Activated naive CD4-positive, alpha-beta T cell treated with anti-CD3 and anti-CD28 coated beads, Interleukin-2, amount 50 U/mL, for 24 hours (primary cell): ENCODE results near the gene PDXK.
A peak's percentile ranks its signal among the peaks of the same experiment; 100 is the strongest.

Experiments
- H3K27ac Mint-ChIP-seq: one replicate; pipeline ENCODE4 v1.8.0; 2021; ENCODE audit warnings: mild to moderate bottlenecking, mixed read lengths
- H3K27me3 Mint-ChIP-seq: one replicate; pipeline ENCODE4 v1.8.0; 2021; ENCODE audit warnings: mixed read lengths
- H3K36me3 Mint-ChIP-seq: one replicate; pipeline ENCODE4 v1.8.0; 2021; ENCODE audit warnings: mixed read lengths
- H3K4me1 Mint-ChIP-seq: one replicate; pipeline ENCODE4 v1.8.0; 2021; ENCODE audit warnings: mixed read lengths
- H3K4me3 Mint-ChIP-seq: one replicate; pipeline ENCODE4 v1.8.0; 2021; ENCODE audit warnings: mild to moderate bottlenecking, mixed read lengths
- H3K9me3 Mint-ChIP-seq: one replicate; pipeline ENCODE4 v1.8.0; 2021; ENCODE audit warnings: mixed read lengths

The PDXK gene

DNA sequence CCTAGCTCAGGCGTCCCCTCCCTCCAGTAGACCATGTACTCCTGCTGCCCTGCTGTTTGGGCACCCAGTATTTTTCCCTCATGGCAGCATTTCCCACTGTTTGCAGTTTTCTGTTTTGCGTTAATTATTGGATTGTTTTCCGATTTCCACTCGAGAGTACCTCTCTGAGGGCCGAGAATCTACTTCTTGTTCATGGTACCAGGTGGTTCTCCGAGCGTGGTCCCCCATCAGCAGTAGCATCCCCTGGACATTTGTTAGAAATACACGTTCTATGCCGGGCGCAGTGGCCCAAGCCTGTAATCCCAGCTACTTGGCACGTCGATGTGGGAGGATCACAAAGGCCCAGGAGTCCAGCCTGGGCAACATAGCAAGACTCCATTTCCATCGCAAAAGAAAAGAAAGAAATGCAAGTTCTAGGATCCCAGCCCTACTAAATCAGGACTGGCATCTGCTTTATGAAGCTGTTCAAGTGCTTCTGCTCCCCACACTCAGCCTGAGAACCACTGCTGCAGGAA is 71.1 kb downstream of the PDXK start:
- Mint-ChIP-seq H3K9me3 (no peaks in the 10 kb centered on the region), H3K36me3 (peaks cover 13% of the 10 kb centered on the region), H3K4me3 (peak overlapping the region; percentile 93), H3K27me3 (no peaks in the 10 kb centered on the region), H3K27ac (peak overlapping the region; percentile 87), H3K4me1 (peaks cover 23% of the 10 kb centered on the region)

DNA sequence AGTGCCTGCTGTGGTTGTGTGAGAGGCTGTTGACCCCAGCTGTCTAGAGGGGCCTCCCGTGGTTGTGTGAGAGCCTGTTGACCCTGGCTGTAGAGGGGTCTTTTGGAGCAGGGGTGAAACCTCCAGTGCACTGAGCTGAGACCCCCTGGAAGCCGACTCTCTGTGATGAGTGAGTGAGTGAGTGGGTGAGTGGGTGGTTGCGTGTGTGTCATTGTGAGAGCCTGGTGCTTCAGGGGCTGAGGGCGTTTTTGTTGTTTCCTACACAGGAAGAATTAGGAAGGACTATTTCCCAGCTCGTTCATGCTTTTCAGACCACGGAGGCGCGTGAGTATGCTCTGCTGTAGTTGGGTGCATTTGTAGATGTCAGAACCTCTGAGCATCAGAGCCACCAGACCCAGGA is 73.5 kb downstream of the PDXK start:
- H3K36me3 Mint-ChIP-seq = peaks cover 15% of the 10 kb centered on the region
- no peaks in the 10 kb centered on the region for H3K9me3 Mint-ChIP-seq
- H3K27me3 Mint-ChIP-seq = no peaks in the 10 kb centered on the region
- H3K4me1 Mint-ChIP-seq = peaks cover 23% of the 10 kb centered on the region
- no peak overlapping the region for H3K27ac Mint-ChIP-seq
- H3K4me3 Mint-ChIP-seq = peak overlapping the region; percentile 79

DNA sequence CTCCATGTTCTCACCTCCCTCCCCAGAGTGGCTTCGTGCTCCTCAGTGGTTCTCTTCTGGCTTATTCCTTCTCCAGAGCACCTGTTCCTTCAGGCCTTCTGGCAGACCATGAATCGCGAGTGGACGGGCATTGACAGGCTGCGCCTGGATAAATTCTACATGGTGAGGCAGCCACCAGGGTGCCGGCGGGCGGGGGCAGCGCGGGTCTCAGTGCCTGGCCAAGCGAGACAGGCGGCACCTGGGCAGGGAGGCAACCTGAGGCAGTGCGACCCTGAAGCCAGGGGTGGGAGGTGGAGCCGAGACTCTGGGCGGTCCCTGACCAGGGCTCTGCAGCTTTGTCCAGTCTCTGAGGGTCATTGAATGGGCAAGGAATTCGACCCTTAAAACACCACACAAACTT is 74.3 kb downstream of the PDXK start:
- Mint-ChIP-seq H3K4me3 (no peak overlapping the region), H3K27me3 (no peaks in the 10 kb centered on the region)

DNA sequence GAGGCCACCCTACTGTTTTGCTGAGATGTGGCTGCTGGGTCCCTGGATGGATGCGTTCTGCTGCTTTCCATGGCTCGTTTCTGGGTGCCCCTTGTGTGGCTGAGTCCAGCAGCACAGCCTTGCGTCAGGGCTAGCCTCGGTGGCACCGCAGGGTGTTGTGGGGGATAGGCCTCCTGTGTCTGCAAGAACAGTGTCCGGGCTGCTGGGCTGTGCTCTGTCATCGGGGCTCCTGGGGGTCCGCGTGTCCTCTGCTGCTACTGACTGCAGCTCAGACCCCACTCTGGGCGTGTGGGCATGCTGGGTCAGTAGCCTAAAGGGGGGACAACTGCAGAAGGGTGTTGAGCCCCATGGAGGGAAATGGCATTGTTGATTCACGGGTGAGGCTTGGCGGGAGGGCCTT is 75.4 kb downstream of the PDXK start:
- Mint-ChIP-seq H3K9me3 (no peaks in the 10 kb centered on the region), H3K27me3 (no peaks in the 10 kb centered on the region), H3K4me3 (no peak overlapping the region), H3K4me1 (peaks cover 23% of the 10 kb centered on the region), H3K27ac (no peak overlapping the region), H3K36me3 (peaks cover 22% of the 10 kb centered on the region)

More for the DNA sequence above, 74.3 kb downstream of the PDXK start:
- Mint-ChIP-seq H3K27ac (no peak overlapping the region), H3K36me3 (peaks cover 17% of the 10 kb centered on the region), H3K9me3 (no peaks in the 10 kb centered on the region), H3K4me1 (peaks cover 23% of the 10 kb centered on the region)

DNA sequence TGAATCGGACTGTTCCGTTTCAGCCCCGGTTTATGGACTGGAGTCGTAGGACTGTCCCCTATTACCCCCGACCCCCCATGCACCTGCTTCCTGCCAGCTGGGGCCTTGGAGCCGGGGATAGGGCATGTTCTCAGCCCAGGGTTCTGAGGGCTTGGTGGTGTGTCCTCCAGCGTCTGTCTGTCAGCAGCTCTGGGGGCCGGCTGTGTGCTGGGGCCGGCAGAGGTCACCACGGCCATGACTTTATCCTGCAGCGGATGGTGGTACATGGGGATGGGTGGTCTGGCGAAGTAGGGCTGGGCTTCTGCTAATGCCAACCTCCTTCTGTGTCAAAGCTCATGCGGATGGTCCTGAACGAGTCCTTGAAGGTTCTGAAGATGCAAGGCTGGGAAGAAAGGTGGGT is 75.9 kb downstream of the PDXK start:
- Mint-ChIP-seq H3K27me3 (no peaks in the 10 kb centered on the region), H3K27ac (no peak overlapping the region), H3K9me3 (no peaks in the 10 kb centered on the region), H3K36me3 (peaks cover 22% of the 10 kb centered on the region), H3K4me3 (no peak overlapping the region), H3K4me1 (peaks cover 23% of the 10 kb centered on the region)

DNA sequence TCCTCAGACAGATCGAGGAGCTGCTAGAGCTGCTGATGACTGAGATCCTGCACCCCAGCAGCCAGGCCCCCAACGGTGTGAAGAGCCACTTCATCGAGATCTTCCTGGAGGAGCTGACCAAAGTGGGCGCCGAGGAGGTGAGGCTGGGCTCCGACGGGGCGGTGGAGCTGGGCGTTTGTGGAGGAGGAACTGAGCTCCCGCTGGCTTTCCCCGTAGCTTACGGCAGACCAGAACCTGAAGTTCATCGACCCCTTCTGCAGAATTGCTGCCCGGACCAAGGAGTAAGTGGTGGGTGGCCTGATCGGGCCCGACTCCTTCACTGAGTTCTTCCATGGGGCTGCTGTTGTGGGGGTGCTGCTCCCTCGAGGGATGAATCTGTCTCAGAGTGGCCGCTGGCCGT is 78.5 kb downstream of the PDXK start:
- Mint-ChIP-seq H3K4me3 (no peak overlapping the region), H3K4me1 (peaks cover 7% of the 10 kb centered on the region), H3K36me3 (peaks cover 10% of the 10 kb centered on the region), H3K9me3 (no peaks in the 10 kb centered on the region), H3K27ac (no peak overlapping the region), H3K27me3 (no peaks in the 10 kb centered on the region)

DNA sequence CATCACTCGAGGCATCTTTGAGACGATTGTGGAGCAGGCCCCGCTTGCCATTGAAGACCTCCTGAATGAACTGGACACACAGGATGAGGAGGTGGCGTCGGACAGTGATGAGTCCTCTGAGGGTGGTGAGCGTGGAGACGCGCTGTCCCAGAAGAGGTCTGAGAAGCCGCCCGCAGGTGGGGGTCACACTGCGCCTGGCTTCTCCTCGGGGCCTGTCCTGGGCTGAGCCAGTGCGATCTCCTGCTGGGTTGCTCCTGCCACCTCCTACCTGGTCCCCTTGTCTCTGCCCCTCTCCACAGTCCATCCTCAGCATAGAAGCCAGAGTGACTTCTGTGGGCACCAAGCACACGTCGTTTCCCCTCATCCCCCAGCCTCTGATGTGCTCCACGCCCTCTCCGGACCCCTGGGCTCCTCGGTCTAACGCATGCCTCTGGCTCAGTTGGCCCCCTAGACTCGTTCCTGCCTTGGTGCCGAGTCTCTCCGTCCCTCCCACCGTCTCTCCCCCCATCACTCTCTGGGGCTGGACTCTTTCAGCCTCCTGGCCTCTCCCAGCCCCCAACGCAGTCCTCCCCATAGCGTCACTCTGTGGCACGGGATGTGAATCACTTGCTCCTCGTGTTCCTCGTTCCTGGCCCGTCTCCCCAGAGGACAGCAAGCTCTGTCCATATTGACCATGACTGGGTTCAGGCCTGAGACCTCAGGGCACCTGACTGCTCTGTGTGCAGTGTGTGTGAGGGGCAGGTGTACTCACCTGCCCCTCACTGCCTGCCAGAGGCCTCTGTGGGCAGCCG is 79.2 kb downstream of the PDXK start:
- Mint-ChIP-seq H3K36me3 (peaks cover 10% of the 10 kb centered on the region), H3K27ac (no peak overlapping the region), H3K4me3 (no peak overlapping the region)

DNA sequence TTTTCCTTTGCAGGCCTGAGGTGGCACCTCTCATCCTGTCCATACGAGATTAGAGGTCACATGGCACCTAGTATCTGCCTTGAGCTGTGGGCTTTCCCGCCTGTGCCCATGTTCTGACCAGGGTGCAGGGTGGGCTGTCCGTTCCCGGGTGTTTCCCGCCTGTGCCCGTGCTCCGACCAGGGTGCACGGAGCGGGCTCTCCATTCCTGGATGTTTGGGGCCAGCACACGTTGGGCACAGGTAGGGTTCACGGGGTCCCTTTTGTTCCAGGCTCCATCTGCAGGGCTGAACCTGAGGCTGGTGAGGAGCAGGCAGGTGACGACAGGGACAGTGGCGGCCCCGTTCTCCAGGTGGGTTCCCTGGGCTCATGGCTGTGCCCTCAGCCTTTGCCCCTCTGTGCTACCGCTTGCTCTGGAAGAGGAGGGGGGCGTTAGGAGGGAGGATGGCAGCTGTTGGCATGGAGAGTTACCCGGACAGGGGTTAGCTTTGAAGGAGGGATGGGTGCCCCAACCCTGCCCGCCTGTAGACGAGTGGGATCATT is 80.4 kb downstream of the PDXK start:
- no peak overlapping the region for H3K27ac Mint-ChIP-seq
- H3K9me3 Mint-ChIP-seq = no peaks in the 10 kb centered on the region
- H3K27me3 Mint-ChIP-seq = no peaks in the 10 kb centered on the region
- peaks cover 10% of the 10 kb centered on the region for H3K36me3 Mint-ChIP-seq
- H3K4me1 Mint-ChIP-seq = no peaks in the 10 kb centered on the region
- no peak overlapping the region for H3K4me3 Mint-ChIP-seq

More for the DNA sequence above, 79.2 kb downstream of the PDXK start:
- H3K4me1 Mint-ChIP-seq = peaks cover 2% of the 10 kb centered on the region
- no peaks in the 10 kb centered on the region for H3K27me3 Mint-ChIP-seq
- H3K9me3 Mint-ChIP-seq = no peaks in the 10 kb centered on the region

DNA sequence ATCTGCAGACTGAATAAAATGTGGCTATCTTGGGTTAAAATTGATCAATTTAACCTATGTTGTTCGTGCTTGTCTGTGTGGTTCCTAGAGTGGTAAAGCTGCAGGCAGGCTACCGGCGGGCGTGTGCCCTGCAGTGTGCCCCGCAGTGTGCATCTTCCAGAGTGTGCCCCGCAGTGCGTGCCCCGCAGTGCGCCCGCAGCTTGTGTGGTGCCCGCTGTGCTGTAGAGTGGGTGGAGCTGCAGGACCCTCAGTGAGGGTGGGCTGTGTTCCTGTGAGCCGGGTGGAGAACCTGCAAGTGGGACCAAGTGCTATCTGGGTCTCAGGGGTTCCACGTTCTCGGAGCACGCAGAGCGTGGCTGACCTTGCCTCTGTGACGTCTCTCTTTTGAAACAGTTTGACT is 81.2 kb downstream of the PDXK start:
- Mint-ChIP-seq H3K27ac (no peak overlapping the region), H3K4me3 (no peak overlapping the region), H3K9me3 (no peaks in the 10 kb centered on the region), H3K4me1 (no peaks in the 10 kb centered on the region), H3K27me3 (no peaks in the 10 kb centered on the region), H3K36me3 (peaks cover 8% of the 10 kb centered on the region)

DNA sequence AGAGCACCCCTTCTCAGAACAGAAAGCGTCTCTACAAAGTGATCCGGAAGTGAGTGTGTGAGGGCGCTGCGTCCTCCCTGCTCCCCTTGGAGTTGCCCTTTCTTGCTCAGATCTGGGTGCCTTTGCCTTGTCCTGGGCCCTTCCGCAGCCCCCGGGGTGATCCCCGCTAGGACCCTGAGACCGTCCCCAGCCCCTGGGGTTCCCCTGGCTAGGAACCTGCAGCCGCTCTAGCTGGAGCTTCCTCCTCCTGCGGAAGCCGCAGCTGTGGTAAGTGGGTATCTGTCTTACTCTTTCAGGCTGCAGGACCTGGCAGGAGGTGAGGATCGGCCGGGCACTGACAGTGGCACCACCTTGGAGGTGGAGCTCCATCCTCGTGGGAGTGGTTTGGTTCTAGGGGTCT is 81.6 kb downstream of the PDXK start:
- Mint-ChIP-seq H3K4me3 (no peak overlapping the region), H3K27ac (no peak overlapping the region), H3K9me3 (no peaks in the 10 kb centered on the region), H3K4me1 (no peaks in the 10 kb centered on the region), H3K36me3 (peaks cover 7% of the 10 kb centered on the region), H3K27me3 (no peaks in the 10 kb centered on the region)

DNA sequence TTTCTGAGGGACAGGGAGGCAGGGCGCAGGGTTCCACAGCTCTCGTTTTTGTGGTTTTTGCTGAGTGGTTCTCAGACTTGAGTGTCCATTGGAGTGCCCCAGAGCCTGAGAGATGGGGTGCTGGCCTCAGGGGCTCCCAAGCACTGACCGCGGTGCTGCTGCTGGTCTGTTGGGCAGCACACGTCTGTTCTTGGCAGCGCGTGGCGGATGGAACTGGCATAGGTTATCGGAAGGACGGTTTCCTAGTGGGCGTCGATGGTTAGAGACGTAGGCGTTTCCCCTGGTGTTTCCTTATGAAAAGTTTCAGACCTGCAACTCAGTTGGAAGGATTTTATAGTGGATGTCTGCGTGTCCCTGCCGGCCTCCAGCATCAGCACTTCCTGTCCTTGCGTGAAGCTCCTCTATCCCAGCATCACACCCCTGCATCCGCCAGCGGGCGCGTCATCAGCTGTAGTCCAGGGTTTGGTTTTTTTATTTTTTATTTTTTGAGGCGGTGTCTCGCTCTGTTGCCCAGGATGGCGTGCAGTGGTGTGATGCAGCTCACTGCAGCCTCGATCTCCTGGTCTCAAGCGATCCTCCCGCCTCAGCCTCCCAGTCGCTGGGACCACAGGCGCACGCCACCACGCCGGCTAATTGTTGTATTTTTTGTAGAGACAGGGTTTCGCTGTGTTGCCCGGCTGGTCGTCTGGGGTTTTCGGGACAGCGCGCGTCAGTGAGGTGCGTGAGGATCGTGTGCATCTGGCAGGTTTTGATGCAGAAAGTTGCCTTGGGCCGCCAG is 82.3 kb downstream of the PDXK start:
- Mint-ChIP-seq H3K27ac (no peak overlapping the region), H3K9me3 (no peaks in the 10 kb centered on the region), H3K36me3 (peaks cover 7% of the 10 kb centered on the region)

DNA sequence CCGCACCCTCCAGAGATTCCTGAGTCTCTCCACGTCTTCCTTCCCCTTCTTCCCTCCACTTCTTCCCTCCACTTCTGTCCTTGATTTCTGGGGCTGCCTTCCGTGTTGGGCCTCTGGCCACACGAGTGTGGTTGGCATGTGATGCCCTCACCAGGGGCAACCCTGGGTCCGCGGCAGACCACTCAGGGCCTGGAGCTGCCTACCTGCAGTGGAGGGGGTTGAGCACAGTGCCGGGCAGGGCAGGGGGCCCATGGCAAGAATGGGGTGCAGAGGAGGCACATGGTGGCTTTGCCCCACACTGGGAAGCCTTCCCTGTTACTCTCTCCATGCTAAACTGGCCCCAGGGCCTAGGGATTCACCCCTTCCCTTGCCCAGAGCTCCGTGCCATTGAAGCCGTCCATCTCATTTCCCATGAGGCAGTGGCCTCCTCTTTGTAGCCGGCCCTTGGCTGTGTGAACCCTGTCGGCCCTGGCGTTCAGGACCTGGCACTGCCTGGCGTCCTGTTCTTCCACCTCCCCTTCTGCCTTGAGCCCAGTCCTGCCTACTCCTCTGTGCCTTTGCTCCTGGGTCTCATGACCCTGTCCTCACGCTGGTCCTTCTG is 83.9 kb downstream of the PDXK start:
- peak overlapping the region; percentile 80 for H3K27ac Mint-ChIP-seq
- no peaks in the 10 kb centered on the region for H3K4me1 Mint-ChIP-seq
- no peaks in the 10 kb centered on the region for H3K9me3 Mint-ChIP-seq
- no peak overlapping the region for H3K4me3 Mint-ChIP-seq
- H3K27me3 Mint-ChIP-seq = no peaks in the 10 kb centered on the region
- H3K36me3 Mint-ChIP-seq = peaks cover 7% of the 10 kb centered on the region

More for the DNA sequence above, 82.3 kb downstream of the PDXK start:
- no peak overlapping the region for H3K4me3 Mint-ChIP-seq
- no peaks in the 10 kb centered on the region for H3K27me3 Mint-ChIP-seq
- no peaks in the 10 kb centered on the region for H3K4me1 Mint-ChIP-seq

DNA sequence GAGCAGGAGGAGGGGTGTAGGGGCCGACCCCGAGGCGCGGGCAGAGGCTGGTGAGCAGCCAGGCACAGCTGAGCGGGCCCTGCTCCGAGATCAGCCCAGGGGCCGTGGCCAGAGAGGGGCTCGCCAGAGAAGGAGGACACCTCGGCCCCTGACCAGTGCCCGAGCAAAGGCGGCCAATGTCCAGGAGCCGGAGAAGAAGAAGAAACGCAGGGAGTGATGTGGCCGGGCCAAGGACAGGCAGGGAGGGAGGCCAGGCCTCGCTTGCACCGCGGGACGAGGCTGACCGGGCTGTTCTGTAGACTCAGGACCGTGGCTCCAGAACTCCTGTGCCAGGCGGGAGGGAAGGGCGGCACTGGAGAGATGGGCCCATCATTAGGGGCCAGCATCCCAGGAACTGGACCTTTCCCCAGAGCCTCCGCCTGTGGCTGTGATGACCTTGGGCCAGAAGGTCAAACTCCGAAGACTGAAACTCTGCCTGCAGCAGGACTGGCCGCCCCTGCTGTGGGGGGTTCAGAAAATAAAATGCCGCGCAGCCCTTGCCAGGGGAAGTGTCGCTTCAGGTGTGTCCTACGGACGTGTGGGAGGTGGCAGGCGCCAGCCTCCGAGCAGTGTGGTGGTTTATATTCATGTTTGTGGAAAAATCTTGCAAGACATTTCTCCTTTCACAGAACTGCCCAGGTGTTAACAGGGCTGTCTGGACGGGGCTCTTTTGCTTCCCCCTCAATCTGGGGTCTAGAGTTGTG is 84.8 kb downstream of the PDXK start:
- H3K27me3 Mint-ChIP-seq = no peaks in the 10 kb centered on the region
- H3K36me3 Mint-ChIP-seq = peaks cover 3% of the 10 kb centered on the region
- H3K4me3 Mint-ChIP-seq = no peak overlapping the region
- no peaks in the 10 kb centered on the region for H3K4me1 Mint-ChIP-seq
- H3K27ac Mint-ChIP-seq = no peak overlapping the region
- H3K9me3 Mint-ChIP-seq = no peaks in the 10 kb centered on the region

DNA sequence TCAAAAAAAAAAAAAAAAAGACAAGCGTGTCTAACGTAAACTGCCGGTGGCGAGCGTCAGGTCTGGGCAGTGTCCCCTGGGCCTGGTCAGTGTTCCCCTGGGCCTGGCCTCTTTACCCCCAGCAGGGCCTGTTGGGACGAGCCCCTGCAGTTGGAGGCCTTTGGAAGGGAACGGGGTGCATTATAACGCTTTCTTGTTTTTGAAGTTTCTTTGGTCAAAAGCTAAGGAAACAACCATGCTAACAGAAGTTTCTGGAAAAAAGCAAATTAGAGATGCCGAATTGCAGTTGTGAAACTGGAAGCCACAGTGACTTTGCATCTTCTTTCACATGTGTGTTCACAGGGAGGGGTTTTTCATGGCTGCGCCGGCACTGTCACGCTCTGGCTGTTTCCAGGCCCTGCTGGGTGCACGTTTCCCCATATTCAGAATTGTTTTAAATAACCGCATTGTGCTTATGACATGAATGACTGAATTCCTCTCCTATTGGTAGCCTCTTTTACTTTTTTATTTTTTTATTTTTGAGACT is 86.4 kb downstream of the PDXK start:
- Mint-ChIP-seq H3K27ac (peak overlapping the region; percentile 35), H3K9me3 (no peaks in the 10 kb centered on the region), H3K4me1 (no peaks in the 10 kb centered on the region), H3K27me3 (no peaks in the 10 kb centered on the region), H3K36me3 (no peaks in the 10 kb centered on the region), H3K4me3 (no peak overlapping the region)
